ENCODE measurements around the gene VSTM2B.
"Not testable (repeated sequence)": the region's sequence is repeated elsewhere in the genome, so short reads cannot be mapped to it uniquely, and the experiment has no call there.

Gene VSTM2B

DNA sequence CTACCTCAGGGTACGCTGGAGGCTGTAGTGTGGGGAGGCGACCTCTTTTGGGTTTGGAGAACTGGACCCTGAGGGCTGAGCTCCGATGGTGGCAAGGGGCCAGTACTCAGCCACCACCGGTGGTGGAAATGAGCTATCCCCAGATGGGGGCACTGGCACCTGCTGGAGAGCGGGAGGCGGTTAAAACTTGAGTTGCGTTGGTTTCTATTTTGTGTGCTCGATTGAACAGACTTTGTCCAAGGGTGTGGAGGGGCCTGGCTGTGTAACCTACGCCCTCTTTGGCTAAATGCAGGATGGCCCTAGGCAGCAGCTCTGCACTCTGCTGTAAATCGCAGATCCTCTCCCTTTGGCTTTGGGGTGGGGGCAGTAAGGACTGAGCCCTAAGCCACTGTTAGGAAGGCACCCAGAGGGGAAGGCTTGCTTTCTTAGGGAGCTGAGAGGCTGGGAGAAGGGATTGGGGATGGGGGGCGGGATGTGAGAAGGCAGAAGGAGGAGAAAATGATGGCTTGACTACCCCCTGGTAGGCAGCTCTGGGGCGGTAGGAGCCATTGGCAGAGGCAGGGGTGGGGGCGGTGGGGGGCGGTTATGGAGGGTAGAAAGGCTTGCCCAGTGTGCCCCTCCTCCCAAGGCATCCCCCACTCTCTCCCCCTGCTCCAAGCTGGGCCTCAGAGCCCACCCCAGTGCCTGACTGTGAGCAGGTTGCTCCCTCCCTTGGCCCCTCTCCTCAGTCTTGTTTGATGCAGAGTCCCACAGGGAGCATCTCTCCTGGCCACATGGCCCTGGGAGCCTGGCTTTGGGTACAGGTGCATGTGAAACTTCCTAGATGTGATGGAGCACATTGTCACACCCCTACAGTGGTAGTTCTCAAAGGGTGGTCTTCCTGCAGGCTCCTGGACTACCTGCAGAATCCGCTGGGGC lies 5.0 kb downstream of the VSTM2B start:
- no peak for DNase-seq (ENCODE audit: low read depth)

DNA sequence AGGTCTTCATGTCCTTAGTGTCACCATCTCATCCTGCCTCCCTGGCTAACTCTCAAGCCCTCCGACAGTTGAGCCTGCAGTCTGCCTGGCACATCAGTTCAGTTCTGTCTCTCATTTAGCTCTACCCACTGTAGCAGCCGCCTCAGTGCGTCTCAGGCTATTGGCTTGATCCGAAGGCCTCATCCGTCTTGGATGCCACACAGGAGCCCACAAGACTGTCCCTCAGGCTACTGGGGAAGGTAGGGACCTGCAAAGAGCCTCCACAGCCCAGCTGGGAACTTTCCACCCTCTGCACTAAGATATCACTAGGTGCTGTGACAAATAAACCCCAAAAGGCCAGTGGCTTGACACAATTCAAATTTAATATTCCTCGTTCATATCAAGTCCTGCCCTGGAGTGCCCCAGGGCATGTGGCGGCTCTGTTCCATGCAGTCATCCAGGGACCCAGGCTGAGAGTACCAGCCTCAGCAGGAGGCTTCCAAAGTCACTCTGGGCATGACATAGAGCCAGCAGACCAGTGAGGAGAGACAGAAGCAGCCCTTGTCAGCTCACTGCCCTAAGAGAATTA lies 5.7 kb downstream of the VSTM2B start:
- no peak for DNase-seq (ENCODE audit: low read depth)

DNA sequence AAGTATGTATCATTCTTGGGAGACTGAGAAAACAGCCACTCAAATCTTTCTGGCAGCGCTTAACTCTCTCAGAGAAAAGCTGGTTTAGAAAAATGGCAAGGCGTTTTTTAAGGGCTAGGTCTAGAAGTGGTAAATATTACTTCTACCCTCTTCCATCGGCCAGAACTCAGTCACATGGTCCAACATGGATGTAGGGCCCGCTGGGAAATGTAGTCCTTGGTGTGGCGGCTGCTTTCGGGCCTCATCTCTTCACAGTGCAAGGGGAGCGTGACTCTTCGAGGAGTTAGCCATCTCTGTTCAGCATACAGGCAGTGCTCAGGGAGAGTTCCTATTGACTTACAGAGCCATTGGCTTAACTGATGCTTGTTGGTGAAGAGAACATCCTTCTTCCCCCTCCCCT lies 6.3 kb downstream of the VSTM2B start:
- no peak for DNase-seq (ENCODE audit: low read depth)

DNA sequence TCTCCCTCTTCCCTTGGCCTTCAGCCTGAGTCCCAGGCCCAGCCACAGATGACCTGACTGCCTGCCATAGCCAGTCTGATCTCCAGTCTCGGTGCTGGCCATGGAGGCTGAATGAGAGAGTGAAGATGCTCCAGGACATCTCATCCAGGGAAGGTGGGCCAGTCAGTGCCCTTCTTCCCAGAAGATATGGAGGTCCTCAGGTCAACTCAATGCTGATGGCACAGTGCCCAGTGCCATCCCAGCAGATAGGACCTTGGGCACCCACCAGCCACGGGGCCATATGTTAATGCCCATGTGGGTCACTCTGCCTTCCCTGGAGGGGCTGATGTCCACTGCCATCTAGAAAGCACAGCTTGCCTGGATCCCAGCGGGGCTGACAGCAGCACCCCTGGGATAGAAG lies 7.2 kb downstream of the VSTM2B start:
- DNase-seq (ENCODE audit: low read depth), result no peak

DNA sequence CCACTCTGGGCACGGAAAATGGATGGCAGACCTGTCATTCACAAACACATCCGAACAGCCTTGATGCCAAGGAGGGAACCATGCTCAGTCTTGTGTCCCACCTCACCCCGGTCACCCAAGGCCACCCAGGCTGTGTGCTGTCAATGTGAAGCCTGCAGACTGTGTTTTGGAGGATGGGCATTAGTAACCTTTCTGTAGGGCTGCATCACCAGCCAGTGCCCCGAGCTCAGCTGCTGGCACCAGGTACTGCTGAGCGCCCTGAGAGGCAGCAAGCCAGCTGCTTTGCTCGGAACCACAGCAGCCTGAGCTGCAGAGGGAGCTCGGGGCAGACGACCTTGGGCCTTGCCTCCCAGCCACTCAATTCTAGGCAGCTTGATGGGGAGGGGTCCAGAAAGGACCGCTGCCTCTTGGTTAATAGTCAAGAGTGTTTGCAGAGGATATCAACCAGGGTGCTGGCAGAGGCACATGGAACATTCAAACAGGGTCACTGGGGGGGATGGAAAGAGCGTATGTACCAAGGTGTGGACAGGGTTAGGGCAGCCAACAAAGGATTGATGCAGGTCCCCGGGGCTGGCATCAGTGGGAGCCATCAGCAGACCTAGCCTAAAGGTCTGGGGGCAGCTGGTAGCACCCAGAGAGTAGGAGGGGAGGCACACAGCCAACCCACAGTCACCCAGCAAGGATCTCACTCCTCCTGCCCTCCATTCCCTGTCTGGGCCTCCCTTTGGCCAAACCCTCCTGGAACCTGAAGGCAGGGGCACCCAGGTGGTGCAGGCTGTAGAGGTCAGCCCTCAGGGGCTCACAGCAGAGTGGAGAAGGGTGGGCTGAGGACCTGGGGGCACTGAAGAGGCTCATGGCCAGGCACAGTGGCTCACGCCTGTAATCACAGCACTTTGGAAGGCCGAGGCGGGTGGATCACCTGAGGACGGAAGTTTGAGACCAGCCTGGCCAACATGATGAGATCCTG lies 8.1 kb downstream of the VSTM2B start:
- no peak for DNase-seq (ENCODE audit: low read depth)

DNA sequence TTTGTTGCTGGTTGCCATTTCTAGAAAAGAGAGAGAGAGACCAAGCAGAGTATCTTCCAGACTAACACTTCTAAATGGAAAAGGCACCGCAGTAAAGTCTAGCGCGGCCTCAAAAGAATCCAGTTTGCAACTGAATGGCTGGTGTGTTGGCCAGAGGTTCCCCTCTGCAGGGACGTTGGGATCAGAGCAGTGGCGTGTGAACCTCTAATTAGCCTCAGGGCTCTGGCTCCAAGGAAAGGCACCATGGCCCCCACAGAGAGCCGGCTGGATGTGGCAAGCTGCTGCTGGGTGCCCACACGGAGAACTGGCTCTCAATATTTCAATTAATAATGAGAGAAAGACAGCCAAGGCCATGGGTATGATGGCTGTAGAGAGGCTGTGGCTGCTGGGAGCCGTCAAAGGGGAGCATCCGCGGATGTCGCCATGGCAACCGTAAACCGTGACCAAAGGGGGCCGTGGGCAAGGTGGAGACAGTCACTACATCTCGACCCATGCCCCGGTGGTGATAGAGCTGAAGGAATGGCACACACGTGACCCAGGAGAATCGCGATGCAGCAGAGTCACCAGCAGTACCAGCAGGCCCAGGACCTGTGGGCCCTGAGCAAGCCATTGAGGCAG lies 9.5 kb downstream of the VSTM2B start:
- DNase-seq (ENCODE audit: low read depth), result no peak

DNA sequence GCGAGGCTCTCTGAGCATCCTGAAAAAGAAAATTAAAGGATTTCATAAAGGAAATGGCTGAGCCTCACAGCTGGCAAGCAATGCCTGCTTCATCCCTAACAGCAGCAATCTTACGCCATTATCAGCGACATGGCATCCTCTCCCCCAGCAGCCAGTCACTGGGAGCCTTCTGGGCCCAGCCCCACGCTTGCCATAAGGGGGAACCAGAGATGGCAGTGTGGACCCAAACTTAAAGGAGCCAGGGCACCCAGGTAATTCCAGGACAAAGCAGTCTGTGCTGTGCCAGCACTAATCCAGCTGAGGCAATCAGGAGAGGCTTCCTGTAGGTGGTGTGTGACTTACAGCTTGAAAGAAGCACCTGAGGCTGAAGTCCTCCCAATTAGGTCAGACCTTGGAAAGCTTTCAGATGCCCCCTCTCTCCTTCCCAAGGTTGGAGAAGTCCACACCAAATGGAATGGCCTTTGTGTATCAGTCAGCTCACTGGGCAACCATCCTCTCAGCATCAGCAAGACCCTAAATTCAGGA lies 10.3 kb downstream of the VSTM2B start:
- no peak for DNase-seq (ENCODE audit: low read depth)

DNA sequence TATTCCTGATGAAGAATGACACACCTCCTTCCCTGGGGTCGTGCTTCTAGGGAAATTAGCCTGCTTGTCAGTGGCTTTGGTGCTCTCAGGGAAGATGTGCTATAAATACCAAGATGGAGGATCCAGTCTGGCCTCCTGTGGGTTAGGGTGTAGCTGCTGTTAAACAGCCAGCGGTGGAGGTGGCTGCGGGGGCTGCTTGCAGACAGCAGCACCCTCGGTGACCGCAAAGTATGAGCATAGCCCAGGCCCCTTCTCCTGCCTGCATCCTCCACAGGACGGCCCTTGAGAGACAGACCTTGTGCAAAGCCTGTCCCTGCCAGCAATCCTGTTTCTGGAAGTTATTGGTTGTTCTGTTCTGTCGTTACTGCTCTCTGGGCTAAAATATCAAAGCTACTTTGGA lies 11.4 kb downstream of the VSTM2B start:
- DNase-seq (ENCODE audit: low read depth), result no peak

DNA sequence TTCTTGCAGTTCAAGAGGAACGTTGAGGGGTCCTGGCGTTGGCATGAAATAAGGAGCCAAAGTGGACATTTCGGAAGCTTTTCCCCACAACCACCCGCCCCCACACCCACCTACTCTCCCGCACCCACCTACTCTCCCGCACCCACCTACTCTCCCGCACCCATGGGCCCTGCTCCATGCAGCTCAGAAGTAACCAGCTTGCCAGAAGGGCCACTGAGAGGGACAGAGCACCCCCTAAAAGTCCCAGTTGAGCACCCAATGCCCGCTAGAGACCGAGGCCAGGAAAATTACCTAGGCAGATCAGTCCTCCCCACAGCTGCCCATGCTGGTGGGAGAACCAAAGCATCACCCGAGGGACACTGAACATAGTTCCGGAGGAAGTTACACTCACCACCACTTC lies 11.8 kb downstream of the VSTM2B start:
- DNase-seq (ENCODE audit: low read depth), result no peak

DNA sequence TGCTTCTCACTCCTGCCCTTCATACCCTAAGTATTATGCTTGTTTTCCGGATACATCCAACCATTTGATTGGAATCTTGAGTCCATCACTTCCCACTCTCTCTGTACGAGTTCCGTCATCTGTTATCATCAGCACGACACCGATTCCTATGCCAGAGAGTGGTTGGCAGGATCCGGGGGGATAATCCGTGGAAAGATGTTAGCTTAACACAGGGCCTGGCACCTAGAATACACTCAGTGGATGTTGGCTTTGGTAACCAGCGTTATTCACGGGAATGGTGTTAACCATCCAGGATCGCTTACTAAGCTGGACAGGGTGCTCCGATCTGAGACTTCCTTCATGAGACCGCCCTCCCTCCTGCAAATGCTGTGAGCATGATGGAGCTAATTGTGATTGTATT lies 12.4 kb downstream of the VSTM2B start:
- no peak for DNase-seq (ENCODE audit: low read depth)

DNA sequence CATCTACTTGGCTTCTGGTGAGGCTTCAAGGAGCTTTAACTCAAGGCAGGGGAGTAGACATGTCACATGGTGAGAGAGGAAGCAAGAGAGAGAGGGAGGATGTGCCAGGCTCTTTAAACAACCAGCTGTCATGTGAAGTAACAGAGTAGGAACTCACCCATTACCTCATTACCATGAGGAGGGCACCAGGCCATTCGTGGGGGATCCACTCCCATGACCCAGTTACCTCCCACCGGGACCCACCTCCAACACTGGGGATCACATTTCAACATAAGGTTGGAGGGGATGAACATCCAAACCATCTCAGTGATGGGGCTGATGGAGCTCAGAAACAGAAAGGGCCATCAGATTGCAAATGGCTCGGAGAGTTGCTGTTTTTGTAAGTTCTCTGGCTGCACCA lies 12.9 kb downstream of the VSTM2B start:
- DNase-seq (ENCODE audit: low read depth), result no peak

DNA sequence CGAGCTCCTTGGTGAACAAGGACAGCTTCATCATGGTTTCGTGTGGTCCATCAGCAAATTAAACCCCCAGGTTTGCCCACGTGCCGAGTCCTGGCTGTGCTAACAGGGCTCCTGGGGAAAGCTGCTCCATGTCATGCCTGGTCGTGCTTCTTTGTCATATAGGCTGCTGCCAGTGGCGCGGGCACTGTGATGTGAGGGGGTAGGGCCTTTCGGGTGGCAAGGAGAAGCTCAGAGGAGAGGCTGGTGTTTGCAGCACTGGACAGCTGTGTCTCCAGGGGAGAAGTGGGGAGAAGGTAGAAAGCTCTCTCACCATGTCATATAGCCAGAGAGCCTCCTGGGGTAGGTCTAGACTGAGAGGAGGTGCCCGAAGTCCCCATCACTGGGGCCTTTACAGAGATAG lies 13.3 kb downstream of the VSTM2B start:
- no peak for DNase-seq (ENCODE audit: low read depth)

DNA sequence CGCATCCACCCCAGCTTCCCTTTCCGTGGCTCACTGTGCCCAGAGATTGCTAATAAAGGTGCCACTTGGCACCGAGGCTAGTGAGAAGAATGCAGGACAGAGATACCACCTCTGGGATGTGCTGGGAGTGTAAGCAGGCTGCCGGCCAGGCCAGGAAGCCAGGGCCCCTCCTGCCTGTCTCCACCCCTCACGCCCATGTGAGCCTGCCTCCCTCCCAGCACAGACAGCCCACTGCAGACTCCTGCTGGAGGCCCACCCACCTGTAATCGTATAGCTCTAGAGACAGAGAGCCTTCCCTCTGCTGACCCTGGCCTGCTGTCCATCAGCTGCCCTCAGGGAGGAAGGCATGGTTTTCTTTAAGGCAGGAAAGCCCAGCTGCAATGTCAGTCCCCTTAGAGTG lies 13.9 kb downstream of the VSTM2B start:
- no peak for DNase-seq (ENCODE audit: low read depth)

DNA sequence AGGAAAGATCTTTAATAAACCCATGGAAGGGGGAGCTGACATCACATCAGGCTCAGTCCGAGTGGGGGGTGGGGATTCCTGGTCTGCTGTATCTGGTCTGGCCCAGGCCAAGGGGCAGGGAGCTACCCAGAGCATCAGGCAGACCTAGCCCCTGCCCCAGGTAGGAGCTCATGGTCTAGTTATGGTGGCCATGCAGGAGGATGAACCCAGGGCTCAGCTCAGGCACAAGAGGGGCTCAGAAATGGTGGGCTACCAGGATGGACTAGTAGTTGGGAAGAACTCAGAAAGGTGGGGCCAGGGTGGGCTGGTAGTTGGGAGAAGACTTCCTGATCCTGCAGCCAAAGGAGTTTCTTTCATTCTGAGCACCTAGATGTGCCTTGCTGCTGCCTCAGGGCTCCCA lies 14.3 kb downstream of the VSTM2B start:
- no peak for DNase-seq (ENCODE audit: low read depth)

DNA sequence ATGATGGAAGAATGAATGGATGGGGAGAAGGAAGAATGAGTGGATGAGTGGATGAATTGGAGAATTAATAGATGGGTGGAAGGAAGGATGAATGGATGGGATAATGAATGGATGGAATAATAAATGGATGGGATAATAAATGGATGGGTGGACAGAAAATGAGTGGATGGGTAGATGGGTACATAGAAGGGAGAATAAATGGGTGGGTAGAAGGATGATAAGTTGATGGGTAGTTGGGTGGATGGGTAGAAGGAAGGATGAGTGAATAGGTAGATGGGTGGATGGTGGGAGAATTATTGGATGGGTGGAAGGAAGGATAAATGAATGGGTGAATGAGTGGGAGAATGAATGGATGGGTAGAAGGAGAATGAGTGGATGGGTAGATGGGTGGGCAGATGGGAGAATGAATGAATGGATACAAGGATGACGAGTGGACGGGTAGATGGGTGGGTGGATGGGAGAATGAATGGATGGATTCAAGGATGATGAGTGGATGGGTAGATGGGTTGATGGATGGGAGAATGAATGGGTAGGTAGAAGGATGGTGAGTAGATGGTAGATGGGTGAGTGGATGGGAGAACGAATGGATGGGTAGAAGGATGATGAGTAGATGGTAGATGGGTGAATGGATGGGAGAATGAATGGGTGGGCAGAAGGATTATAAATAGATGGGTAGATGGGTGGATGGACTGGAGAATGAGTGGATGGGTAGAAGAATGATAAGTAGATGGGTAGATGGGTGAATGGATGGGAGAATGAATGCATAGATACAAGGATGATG lies 15.9 kb downstream of the VSTM2B start:
- no peak for DNase-seq (ENCODE audit: low read depth)

DNA sequence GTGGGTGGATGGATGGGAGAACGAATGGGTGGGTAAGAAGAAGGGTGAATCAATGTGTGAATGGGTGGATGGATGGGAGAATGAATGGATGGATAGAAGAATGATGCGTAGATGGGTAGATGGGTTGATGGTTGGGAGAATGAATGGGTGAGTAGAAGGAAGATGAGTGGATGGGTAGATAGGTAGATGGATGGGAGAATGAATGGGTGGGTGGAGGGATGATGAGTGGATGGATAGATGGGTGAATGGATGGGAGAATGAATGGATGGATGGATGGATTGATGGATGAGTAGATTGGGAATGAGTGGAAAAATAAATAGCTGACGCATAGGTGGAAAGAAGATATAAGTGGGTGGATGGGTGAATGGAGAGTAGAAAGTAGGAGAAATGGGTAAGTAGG lies 16.5 kb downstream of the VSTM2B start:
- no peak for DNase-seq (ENCODE audit: low read depth)

DNA sequence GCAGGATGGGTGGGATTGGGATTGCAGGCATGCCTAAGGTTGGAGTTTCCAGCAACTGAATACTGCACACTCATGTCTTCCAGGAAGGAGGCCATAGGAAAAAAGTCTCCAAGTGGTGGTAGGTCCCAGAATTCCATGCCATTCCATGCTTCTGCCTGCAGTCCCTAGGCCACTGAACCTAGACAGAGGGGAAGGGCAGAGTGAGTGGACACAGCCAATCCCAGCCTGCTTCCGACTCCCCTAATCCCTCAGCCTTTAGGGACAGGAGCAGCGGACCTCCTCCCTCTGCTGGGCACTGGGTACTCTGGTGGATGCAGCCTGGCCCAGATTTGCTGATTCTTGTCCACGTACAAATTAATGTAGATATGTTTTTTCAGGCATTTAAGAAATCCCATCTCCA lies 17.0 kb downstream of the VSTM2B start:
- DNase-seq (ENCODE audit: low read depth), result no peak

DNA sequence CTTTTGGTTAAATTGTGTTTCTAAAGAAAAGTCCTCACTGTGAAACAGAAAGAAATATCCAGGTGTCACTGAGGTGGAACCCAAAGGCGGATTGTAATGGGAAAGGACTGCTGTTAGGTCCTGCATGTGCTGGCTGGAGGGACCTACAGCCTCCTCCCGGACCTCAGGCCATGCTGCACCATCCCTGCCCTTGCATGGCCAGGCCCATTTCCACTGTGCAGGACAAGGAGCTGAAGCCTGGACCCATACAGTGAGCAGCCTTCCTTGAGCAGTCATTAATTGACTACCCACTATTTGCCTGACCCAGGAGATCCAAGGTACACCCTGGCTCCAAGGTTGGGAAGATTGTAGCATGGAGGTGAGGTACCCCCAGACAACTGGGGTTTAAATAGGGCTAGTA lies 17.6 kb downstream of the VSTM2B start:
- DNase-seq (ENCODE audit: low read depth), result no peak

DNA sequence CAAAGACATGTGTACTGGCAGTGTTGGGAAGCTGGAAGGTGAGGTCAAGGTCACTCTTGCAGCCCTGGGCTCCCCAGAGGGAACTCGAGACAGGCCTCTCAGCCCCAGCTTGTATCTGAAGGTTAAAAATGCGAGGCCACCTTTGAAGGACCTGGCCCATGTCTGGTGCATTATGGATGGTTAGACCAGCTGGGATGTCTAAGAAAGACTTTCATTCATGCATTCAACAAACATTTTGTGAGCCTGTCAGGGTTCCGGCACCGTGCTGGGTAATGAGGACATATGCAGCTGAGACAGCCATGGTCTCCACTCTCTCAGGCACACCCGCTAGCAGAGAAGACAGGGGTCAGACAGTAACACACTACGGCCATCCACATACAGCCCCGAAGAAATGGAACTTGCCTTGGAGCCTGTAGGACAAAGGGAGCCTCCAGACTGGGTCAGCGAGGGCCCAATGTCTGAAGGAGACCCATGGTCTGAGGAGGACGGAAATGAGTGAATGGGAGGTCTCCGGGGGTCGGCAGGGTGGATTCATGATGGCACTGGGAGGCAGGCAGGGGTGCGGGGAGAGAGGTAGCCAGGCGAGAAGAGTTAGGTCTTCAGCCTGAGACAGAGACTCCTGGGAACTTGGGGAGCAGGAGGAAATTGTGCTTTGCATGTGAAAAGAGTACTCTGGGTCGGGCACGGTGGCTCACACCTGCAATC lies 19.0 kb downstream of the VSTM2B start:
- DNase-seq (ENCODE audit: low read depth), result no peak

DNA sequence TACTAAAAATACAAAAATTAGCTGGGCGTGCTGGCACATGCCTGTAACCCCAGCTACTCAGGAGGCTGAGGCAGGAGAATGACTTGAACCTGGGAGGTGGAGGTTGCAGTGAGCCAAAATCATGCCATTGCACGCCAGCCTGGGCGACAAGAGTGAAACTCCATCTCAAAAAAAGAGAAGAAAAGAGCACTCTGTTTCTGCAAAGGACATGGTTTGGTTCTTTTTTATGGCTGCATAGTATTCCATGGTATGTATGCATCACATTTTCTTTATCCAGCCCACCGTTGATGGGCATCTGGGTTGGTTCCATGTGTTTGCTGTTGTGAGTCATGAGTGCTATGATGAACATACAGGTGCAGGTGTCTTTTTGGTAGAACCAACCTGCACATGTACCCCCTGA lies 19.7 kb downstream of the VSTM2B start:
- not testable (repeated sequence) for DNase-seq (ENCODE audit: low read depth)
